Tibial nerve (tissue), 4 donors: ENCODE results near the gene CTNNAL1.

Source experiments
- CTCF ChIP-seq, 5 experiments: fragments of 200-600 bp in 3 of 5; fragments of 450-650 bp in 2 of 5; sonication (generic) in 3 of 5; IDR thresholded peaks; one replicate each; pipeline ENCODE4 v1.5.1; 2016 to 2019; ENCODE audit warnings: antibody characterized with exemption in 5 of 5, mild to moderate bottlenecking in 3 of 5, moderate library complexity in 2 of 5
- EP300 ChIP-seq, 2 donors: sonication (generic); formaldehyde crosslinking; IDR thresholded peaks; one replicate each; pipeline ENCODE4 v1.6.1; 2017; ENCODE audit warnings: antibody characterized with exemption in 2 of 2, mild to moderate bottlenecking in 1 of 2
- POLR2A ChIP-seq, 2 donors: fragments of 450-650 bp; IDR thresholded peaks; one replicate each; pipeline ENCODE4 v1.6.1; 2017; ENCODE audit warnings: antibody characterized with exemption in 2 of 2, mild to moderate bottlenecking in 2 of 2, moderate library complexity in 2 of 2

GRCh38 chr9:108933231-108933717 lies 80.0 kb downstream of the CTNNAL1 start:
- TF ChIP-seq CTCF (IDR thresholded peaks at IDR 0.05) (no peak), EP300 (IDR thresholded peaks at IDR 0.05) (no peak), POLR2A (IDR thresholded peaks at IDR 0.05) (no peak)
